ENCODE results near the gene PCDHGB2. TPM values are rescaled to one million over a fixed set of nuclear protein-coding genes. Genes with fewer than 3 reads are reported as not detected.

PCDHGB2 gene
- total RNA-seq, 1 experiment from 2014 or later: 4.1 TPM

DNA sequence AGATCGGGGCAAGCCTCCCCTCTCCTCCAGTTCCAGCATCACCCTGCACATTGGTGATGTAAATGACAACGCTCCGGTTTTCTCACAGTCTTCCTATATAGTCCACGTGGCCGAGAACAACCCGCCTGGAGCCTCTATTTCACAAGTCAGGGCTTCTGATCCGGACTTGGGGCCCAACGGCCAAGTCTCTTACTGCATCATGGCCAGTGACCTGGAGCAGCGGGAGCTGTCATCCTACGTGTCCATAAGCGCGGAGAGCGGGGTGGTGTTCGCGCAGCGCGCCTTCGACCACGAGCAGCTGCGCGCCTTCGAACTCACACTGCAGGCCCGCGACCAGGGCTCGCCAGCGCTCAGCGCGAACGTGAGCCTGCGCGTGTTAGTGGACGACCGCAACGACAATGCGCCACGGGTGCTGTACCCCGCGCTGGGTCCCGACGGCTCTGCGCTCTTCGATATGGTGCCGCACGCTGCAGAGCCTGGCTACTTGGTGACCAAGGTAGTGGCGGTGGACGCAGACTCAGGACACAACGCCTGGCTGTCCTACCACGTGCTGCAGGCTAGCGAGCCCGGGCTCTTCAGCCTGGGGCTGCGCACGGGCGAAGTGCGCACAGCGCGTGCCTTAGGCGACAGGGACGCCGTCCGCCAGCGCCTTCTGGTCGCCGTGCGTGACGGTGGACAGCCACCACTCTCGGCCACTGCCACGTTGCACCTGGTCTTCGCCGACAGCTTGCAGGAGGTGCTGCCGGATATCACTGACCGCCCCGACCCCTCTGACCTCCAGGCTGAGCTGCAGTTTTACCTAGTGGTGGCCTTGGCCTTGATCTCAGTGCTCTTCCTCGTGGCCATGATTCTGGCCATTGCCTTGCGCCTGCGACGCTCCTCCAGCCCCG lies 29.6 kb downstream of the PCDHGB2 start:
- H3K36me3 Mint-ChIP-seq: peaks cover 64% of the 10 kb centered on the region
- ChIA-PET POLR2A (no interaction called here), CTCF (interaction anchor here (1.1 to 3.5 kb wide), 7 partner anchors 15 to 178 kb away, joined by 3 to 24 read pairs (median 6); partner anchors contain the start of genes PCDHB14, PCDHGA6, PCDHGB3 and PCDHGB6)
- TF ChIP-seq ZNF671 (CRISPR knock-in tag; IDR thresholded peaks at IDR 0.05): no peak
- TF ChIP-seq HMGXB4 (CRISPR knock-in tag; IDR thresholded peaks at IDR 0.05): no peak
- TF ChIP-seq, protein P1, sequence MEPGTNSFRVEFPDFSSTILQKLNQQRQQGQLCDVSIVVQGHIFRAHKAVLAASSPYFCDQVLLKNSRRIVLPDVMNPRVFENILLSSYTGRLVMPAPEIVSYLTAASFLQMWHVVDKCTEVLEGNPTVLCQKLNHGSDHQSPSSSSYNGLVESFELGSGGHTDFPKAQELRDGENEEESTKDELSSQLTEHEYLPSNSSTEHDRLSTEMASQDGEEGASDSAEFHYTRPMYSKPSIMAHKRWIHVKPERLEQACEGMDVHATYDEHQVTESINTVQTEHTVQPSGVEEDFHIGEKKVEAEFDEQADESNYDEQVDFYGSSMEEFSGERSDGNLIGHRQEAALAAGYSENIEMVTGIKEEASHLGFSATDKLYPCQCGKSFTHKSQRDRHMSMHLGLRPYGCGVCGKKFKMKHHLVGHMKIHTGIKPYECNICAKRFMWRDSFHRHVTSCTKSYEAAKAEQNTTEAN (CRISPR knock-in tag; IDR thresholded peaks at IDR 0.05): peak; percentile 30; the same call in 1 of the 2 replicates
- no peak for TF ChIP-seq ZNF396 (CRISPR knock-in tag; IDR thresholded peaks at IDR 0.05; ENCODE audit: borderline replicate concordance)
- TF ChIP-seq IRF2 (CRISPR knock-in tag; IDR thresholded peaks at IDR 0.05; ENCODE audit: borderline replicate concordance, low read depth): 0 out of 2 replicates have a peak, but pooled peaks have one; percentile 60
- TF ChIP-seq CDX4 (CRISPR knock-in tag; IDR thresholded peaks at IDR 0.05; ENCODE audit: borderline replicate concordance): no peak
- no peak for TF ChIP-seq OVOL2 (CRISPR knock-in tag; IDR thresholded peaks at IDR 0.05; ENCODE audit: borderline replicate concordance)
- TF ChIP-seq, protein P2, sequence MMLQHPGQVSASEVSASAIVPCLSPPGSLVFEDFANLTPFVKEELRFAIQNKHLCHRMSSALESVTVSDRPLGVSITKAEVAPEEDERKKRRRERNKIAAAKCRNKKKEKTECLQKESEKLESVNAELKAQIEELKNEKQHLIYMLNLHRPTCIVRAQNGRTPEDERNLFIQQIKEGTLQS (CRISPR knock-in tag; conservative IDR thresholded peaks at IDR 0.05): 0 out of 2 replicates have a peak, but pooled peaks have one; percentile 59
- no peak for TF ChIP-seq NFYB (CRISPR knock-in tag; conservative IDR thresholded peaks at IDR 0.05; ENCODE audit: low read depth)
- TF ChIP-seq, protein P3, sequence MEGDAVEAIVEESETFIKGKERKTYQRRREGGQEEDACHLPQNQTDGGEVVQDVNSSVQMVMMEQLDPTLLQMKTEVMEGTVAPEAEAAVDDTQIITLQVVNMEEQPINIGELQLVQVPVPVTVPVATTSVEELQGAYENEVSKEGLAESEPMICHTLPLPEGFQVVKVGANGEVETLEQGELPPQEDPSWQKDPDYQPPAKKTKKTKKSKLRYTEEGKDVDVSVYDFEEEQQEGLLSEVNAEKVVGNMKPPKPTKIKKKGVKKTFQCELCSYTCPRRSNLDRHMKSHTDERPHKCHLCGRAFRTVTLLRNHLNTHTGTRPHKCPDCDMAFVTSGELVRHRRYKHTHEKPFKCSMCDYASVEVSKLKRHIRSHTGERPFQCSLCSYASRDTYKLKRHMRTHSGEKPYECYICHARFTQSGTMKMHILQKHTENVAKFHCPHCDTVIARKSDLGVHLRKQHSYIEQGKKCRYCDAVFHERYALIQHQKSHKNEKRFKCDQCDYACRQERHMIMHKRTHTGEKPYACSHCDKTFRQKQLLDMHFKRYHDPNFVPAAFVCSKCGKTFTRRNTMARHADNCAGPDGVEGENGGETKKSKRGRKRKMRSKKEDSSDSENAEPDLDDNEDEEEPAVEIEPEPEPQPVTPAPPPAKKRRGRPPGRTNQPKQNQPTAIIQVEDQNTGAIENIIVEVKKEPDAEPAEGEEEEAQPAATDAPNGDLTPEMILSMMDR (IDR thresholded peaks at IDR 0.05): no peak
- no peak for TF ChIP-seq EMX1 (CRISPR knock-in tag; IDR thresholded peaks at IDR 0.05)
- no peak for TF ChIP-seq MXD4 (CRISPR knock-in tag; IDR thresholded peaks at IDR 0.05; ENCODE audit: borderline replicate concordance)
- TF ChIP-seq, protein P4, sequence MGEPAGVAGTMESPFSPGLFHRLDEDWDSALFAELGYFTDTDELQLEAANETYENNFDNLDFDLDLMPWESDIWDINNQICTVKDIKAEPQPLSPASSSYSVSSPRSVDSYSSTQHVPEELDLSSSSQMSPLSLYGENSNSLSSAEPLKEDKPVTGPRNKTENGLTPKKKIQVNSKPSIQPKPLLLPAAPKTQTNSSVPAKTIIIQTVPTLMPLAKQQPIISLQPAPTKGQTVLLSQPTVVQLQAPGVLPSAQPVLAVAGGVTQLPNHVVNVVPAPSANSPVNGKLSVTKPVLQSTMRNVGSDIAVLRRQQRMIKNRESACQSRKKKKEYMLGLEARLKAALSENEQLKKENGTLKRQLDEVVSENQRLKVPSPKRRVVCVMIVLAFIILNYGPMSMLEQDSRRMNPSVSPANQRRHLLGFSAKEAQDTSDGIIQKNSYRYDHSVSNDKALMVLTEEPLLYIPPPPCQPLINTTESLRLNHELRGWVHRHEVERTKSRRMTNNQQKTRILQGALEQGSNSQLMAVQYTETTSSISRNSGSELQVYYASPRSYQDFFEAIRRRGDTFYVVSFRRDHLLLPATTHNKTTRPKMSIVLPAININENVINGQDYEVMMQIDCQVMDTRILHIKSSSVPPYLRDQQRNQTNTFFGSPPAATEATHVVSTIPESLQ (CRISPR knock-in tag; IDR thresholded peaks at IDR 0.05): no peak
- TF ChIP-seq NFATC4 (CRISPR knock-in tag; IDR thresholded peaks at IDR 0.05): no peak
- TF ChIP-seq KAT7 (CRISPR knock-in tag; IDR thresholded peaks at IDR 0.05; ENCODE audit: borderline replicate concordance): no peak
- no peak for DNase-seq (ENCODE audit: low spot score)
- peak overlapping the region; percentile 2; the same call in 1 of the 2 replicates for H3K4me3 Mint-ChIP-seq
- peaks cover 68% of the 10 kb centered on the region for H3K9me3 Mint-ChIP-seq
- H3K27me3 Mint-ChIP-seq (ENCODE audit: low read depth): peaks cover 27% of the 10 kb centered on the region
- no peak for ATAC-seq
- no peak overlapping the region for H3K27ac Mint-ChIP-seq
- 0 out of 2 replicates have a peak, but pooled peaks cover 3% of the 10 kb centered on the region for H3K4me1 Mint-ChIP-seq

All from WTC11 (cell line).